ENCODE data around the gene ICOSLG.
"Not testable (repeated sequence)": the region's sequence is repeated elsewhere in the genome, so short reads cannot be mapped to it uniquely, and the experiment has no call there.

- not testable (repeated sequence) for TF ChIP-seq CTCF, EZH2phosphoT487 (IDR thresholded peaks at IDR 0.05; ENCODE audit: low read length)
Observed at GRCh38 chr21:44202590-44203299, 38.0 kb downstream of the ICOSLG start.

All from MM.1S (cell line).